Activated effector memory CD4-positive, alpha-beta T cell treated with Interleukin-2 at 50 U/mL for 16 hours (primary cell): ENCODE data around the gene ALOX5.

Experiments
- DNase-seq: peaks from one replicate; pipeline ENCODE4 v3.0.0-alpha.2; 2020

Gene ALOX5

GRCh38 chr10:45444022-45444421, 70.0 kb downstream of the ALOX5 start:
- no peak for DNase-seq

- no peak for DNase-seq
Measured at GRCh38 chr10:45444976-45445898, 71.2 kb downstream of the ALOX5 start.

GRCh38 chr10:45446858-45447257, 72.8 kb downstream of the ALOX5 start:
- no peak for DNase-seq

- no peak for DNase-seq
Measured at GRCh38 chr10:45447416-45447815, 73.4 kb downstream of the ALOX5 start.

GRCh38 chr10:45450866-45451265, 76.8 kb downstream of the ALOX5 start:
- no peak for DNase-seq

GRCh38 chr10:45451407-45451806, 77.4 kb downstream of the ALOX5 start:
- DNase-seq, result no peak

GRCh38 chr10:45452268-45452667, 78.3 kb downstream of the ALOX5 start:
- no peak for DNase-seq

- no peak for DNase-seq
Measured at GRCh38 chr10:45452743-45453452, 78.9 kb downstream of the ALOX5 start.

GRCh38 chr10:45453639-45454255, 79.7 kb downstream of the ALOX5 start:
- no peak for DNase-seq

GRCh38 chr10:45454262-45454661, 80.2 kb downstream of the ALOX5 start:
- no peak for DNase-seq

- no peak for DNase-seq
Measured at GRCh38 chr10:45454859-45455258, 80.8 kb downstream of the ALOX5 start.

- no peak for DNase-seq
Measured at GRCh38 chr10:45456233-45456632, 82.2 kb downstream of the ALOX5 start.

GRCh38 chr10:45456822-45457221, 82.8 kb downstream of the ALOX5 start:
- no peak for DNase-seq

- no peak for DNase-seq
Measured at GRCh38 chr10:45457487-45457886, 83.5 kb downstream of the ALOX5 start.

- DNase-seq, result no peak
Measured at GRCh38 chr10:45460235-45460878, 86.3 kb downstream of the ALOX5 start.

- no peak for DNase-seq
Measured at GRCh38 chr10:45461034-45461433, 87.0 kb downstream of the ALOX5 start.

- DNase-seq, result no peak
Measured at GRCh38 chr10:45463244-45464116, 89.5 kb downstream of the ALOX5 start.

- peak; percentile 63 for DNase-seq
Measured at GRCh38 chr10:45464958-45465567, 91.0 kb downstream of the ALOX5 start.

- no peak for DNase-seq
Measured at GRCh38 chr10:45466784-45467183, 92.8 kb downstream of the ALOX5 start.

- DNase-seq, result no peak
Measured at GRCh38 chr10:45468079-45468478, 94.1 kb downstream of the ALOX5 start.
